Body of pancreas (tissue), 4 donors: ENCODE results near the gene PCDH9. TPM values are rescaled to one million over a fixed set of nuclear protein-coding genes. Genes with fewer than 3 reads are reported as not detected.

ENCODE experiments used
- ATAC-seq: fragments of 150-250 bp; one replicate; pipeline ENCODE4 v1.9.1; 2016
- DNase-seq, 4 donors: peaks; one replicate each; pipeline ENCODE4 v3.0.0-alpha.2; 2019
- H3K27ac ChIP-seq, 4 donors: fragments of 200-600 bp; sonication (generic); 1 replicate in 3 of 4; 2 replicates in 1 of 4; pipeline versions ENCODE4 v1.5.1 to v1.6.1; 2016 to 2019; ENCODE audit warnings: mild to moderate bottlenecking in 1 of 4, mixed read lengths in 1 of 4, moderate library complexity in 1 of 4
- H3K27me3 ChIP-seq, 2 donors: fragments of 200-600 bp; sonication (generic); one replicate each; pipeline ENCODE4 v1.6.0; 2016; ENCODE audit warnings: mild to moderate bottlenecking in 1 of 2
- H3K36me3 ChIP-seq, 2 donors: fragments of 200-600 bp; sonication (generic); replicated peaks in 1 of 2; 2 replicates each; pipeline ENCODE4 v1.5.1; 2016; ENCODE audit warnings: low read depth in 2 of 2; ENCODE audit not compliant: insufficient read depth in 1 of 2
- H3K4me1 ChIP-seq: fragments of 200-600 bp; sonication (generic); one replicate; pipeline ENCODE4 v1.6.0; 2016
- H3K4me3 ChIP-seq, 2 donors: fragments of 200-600 bp; sonication (generic); 1 replicate in 1 of 2; 2 replicates in 1 of 2; pipeline ENCODE4 v1.5.1; 2016 to 2019
- H3K9me3 ChIP-seq, 3 donors: fragments of 200-600 bp; sonication (generic); 1 replicate in 2 of 3; 2 replicates in 1 of 3; pipeline ENCODE4 v1.5.1; 2016
- POLR2A ChIP-seq, 3 donors: fragments of 450-650 bp; IDR thresholded peaks; one replicate each; pipeline ENCODE4 v1.6.1; 2016; ENCODE audit warnings: antibody characterized with exemption in 3 of 3, mild to moderate bottlenecking in 2 of 3
- WGBS, 2 donors: methylation state at CpG; one replicate each; pipeline ENCODE4 v1.1.5; 2017; 5-methylcytosine and 5-hydroxymethylcytosine counted together
- intact Hi-C: fragments of 100-400 bp; cut with DNase I; formaldehyde crosslinking; loops from one replicate; pipeline ENCODE4 v1.15.1; 2023
- total RNA-seq, 2 donors: library from RNA; depleted of rRNA; stranded (reverse); fragments of >200 nt; gene quantifications; one replicate each; pipeline ENCODE4 v1.1.0, GENCODE V29; 2016
- TF ChIP-seq, protein P1 (sequence below), 7 experiments: fragments of 450-650 bp in 4 of 7; fragments of 200-600 bp in 3 of 7; sonication (generic) in 3 of 7; IDR thresholded peaks; one replicate each; pipeline ENCODE4 v1.5.1; 2016 to 2019; ENCODE audit warnings: antibody characterized with exemption in 7 of 7

Gene PCDH9
- total RNA-seq, 2 donors from 2014 or later, result 3.6 to 3.9 TPM

DNA sequence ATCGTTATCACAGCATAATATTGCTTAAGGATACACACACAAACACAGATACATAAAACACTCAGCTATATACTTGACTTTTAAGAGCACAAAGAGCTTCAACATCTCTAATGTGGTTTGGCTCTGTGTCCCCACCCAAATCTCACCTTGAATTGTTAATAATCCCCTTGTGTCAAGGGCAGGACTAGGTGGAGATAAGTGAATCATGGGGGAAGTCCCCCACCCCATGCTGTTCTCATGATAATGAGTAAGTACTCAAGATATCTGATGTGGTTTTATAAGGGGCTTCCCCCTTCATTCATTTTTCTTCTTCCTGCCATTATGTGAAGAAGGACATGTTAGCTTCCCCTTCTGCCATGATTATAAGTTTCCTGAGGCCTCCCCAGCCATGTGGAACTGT lies 481.4 kb downstream of the PCDH9 start:
- Histone ChIP-seq H3K27ac (no peak overlapping the region), H3K36me3 (no peaks in the 10 kb centered on the region), H3K27me3 (no peaks in the 10 kb centered on the region), H3K4me3 (no peak overlapping the region), H3K9me3 (no peaks in the 10 kb centered on the region), H3K4me1 (no peaks in the 10 kb centered on the region)
- ATAC-seq, result no peak
- TF ChIP-seq POLR2A (IDR thresholded peaks at IDR 0.05), result no peak
- TF ChIP-seq, protein P1, sequence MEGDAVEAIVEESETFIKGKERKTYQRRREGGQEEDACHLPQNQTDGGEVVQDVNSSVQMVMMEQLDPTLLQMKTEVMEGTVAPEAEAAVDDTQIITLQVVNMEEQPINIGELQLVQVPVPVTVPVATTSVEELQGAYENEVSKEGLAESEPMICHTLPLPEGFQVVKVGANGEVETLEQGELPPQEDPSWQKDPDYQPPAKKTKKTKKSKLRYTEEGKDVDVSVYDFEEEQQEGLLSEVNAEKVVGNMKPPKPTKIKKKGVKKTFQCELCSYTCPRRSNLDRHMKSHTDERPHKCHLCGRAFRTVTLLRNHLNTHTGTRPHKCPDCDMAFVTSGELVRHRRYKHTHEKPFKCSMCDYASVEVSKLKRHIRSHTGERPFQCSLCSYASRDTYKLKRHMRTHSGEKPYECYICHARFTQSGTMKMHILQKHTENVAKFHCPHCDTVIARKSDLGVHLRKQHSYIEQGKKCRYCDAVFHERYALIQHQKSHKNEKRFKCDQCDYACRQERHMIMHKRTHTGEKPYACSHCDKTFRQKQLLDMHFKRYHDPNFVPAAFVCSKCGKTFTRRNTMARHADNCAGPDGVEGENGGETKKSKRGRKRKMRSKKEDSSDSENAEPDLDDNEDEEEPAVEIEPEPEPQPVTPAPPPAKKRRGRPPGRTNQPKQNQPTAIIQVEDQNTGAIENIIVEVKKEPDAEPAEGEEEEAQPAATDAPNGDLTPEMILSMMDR (IDR thresholded peaks at IDR 0.05), result no peak
- WGBS, 2 donors, result 52 to 64% methylated on average over 1 of the region's 1 CpG
- intact Hi-C loops, result no loop called here
- DNase-seq, result no peak

DNA sequence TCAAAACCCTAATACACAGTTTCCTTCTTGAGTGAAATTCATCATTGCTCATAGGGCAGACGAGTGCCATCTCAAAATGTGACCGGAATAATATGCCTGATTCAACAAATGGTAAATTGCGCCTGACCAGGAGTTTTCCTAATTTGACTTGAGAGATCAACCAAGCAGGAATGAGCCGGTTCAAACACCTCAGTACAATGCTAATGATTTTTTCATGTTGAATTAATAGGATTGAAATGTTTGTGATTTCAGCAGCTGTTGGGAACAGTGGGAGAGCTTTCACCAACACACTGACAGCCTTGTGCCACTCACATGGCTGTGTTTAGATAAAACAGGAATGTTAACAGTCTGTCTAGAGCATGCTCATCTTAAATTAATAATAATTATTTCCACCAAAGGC lies 484.8 kb downstream of the PCDH9 start:
- no peak overlapping the region for H3K4me3 ChIP-seq
- no peak overlapping the region for H3K27ac ChIP-seq
- ATAC-seq, result no peak
- 65% methylated on average over 4 of the region's 4 CpGs for WGBS, 2 donors
- H3K4me1 ChIP-seq, result no peaks in the 10 kb centered on the region
- intact Hi-C loops, result no loop called here
- no peaks in the 10 kb centered on the region for H3K9me3 ChIP-seq
- no peak for DNase-seq
- no peak for TF ChIP-seq POLR2A (IDR thresholded peaks at IDR 0.05)
- TF ChIP-seq, protein P1 (IDR thresholded peaks at IDR 0.05), result no peak
- H3K36me3 ChIP-seq, result no peaks in the 10 kb centered on the region
- no peaks in the 10 kb centered on the region for H3K27me3 ChIP-seq

DNA sequence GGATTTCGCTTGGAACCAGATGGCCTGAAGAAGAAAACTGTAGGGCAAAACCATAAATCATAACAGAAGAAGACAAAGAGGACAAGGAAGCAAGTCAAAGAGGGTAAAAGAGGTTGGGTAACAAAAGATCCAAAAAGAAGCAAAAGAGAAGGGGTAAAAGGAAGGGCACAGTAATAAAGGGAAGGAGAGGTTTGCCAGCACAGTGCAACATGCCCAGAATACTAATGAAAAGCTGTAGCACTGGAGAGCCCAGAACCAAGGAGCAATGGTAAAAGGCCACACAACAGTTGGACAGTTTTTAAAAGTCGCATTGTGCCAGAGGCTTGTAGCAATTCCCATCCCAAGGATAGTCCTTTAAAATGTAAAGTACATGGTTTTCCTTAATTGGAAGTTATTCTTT lies 506.6 kb downstream of the PCDH9 start:
- Histone ChIP-seq H3K36me3 (no peaks in the 10 kb centered on the region), H3K9me3 (no peaks in the 10 kb centered on the region), H3K4me1 (no peaks in the 10 kb centered on the region), H3K27ac (no peak overlapping the region), H3K27me3 (no peaks in the 10 kb centered on the region), H3K4me3 (no peak overlapping the region)
- no peak for TF ChIP-seq POLR2A (IDR thresholded peaks at IDR 0.05)
- TF ChIP-seq, protein P1 (IDR thresholded peaks at IDR 0.05), result no peak
- DNase-seq (no peak), ATAC-seq (no peak)
- intact Hi-C loops, result no loop called here
- WGBS, 2 donors, result 73 to 78% methylated on average over 2 of the region's 2 CpGs

DNA sequence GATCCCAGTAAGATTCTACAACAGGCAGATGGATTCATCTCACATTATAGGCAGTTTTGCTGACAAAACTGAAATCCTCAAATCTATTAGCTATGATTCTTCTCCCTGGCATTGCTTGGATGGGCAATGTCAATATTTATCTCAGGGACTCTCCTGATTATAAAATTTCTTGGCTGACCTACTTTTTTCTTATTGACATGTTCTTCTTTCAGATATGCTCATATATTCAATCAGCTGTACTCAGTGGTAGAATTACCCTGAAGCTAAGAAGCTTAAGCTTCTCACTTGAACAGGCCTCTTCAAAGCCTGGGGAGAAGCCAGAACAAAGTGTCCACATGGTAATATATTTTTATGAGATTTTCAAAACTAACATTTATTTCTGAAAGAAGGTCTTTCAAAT lies 513.6 kb downstream of the PCDH9 start:
- no peak overlapping the region for H3K4me3 ChIP-seq
- intact Hi-C loops, result no loop called here

DNA sequence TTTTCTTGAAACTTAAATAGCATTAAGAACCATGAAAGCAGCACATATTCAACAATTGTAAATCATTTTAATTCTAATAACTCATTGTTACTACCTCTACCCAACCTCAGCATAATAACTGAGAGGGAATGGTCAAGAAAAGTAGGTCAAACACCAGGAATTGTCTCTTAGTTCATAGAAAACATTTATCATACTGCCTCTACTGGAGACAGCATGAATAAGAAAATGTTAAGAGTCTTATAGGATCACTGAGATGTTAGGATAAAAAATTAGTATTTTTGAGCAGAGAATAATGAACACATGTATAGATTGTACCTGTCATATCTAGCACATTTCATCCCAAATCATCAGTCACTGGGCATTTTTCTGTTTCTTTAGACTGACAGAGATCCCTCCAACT lies 515.3 kb downstream of the PCDH9 start:
- Histone ChIP-seq H3K9me3 (no peaks in the 10 kb centered on the region), H3K4me3 (no peak overlapping the region), H3K4me1 (no peaks in the 10 kb centered on the region), H3K27me3 (no peaks in the 10 kb centered on the region), H3K36me3 (no peaks in the 10 kb centered on the region), H3K27ac (no peak overlapping the region)
- no peak for DNase-seq
- ATAC-seq, result no peak
- no peak for TF ChIP-seq POLR2A (IDR thresholded peaks at IDR 0.05)
- TF ChIP-seq, protein P1 (IDR thresholded peaks at IDR 0.05), result no peak
- intact Hi-C loops, result no loop called here

More for the DNA sequence above, 513.6 kb downstream of the PCDH9 start:
- H3K27me3 ChIP-seq, result no peaks in the 10 kb centered on the region
- ATAC-seq (no peak), DNase-seq (no peak)
- no peak for TF ChIP-seq POLR2A (IDR thresholded peaks at IDR 0.05)
- TF ChIP-seq, protein P1 (IDR thresholded peaks at IDR 0.05), result no peak
- no peaks in the 10 kb centered on the region for H3K9me3 ChIP-seq
- H3K36me3 ChIP-seq, result no peaks in the 10 kb centered on the region
- no peak overlapping the region for H3K27ac ChIP-seq
- H3K4me1 ChIP-seq, result no peaks in the 10 kb centered on the region
